GM18907 (cell line): Measurements from ENCODE around the gene RFTN1.

Source experiments
- ATAC-seq: cut with Tn5 transposase; IDR thresholded peaks from one replicate; pipeline ENCODE4 v1.9.1; 2021; ENCODE audit warnings: mild to moderate bottlenecking, moderate library complexity; ENCODE audit not compliant: unreplicated experiment

RFTN1 gene

DNA sequence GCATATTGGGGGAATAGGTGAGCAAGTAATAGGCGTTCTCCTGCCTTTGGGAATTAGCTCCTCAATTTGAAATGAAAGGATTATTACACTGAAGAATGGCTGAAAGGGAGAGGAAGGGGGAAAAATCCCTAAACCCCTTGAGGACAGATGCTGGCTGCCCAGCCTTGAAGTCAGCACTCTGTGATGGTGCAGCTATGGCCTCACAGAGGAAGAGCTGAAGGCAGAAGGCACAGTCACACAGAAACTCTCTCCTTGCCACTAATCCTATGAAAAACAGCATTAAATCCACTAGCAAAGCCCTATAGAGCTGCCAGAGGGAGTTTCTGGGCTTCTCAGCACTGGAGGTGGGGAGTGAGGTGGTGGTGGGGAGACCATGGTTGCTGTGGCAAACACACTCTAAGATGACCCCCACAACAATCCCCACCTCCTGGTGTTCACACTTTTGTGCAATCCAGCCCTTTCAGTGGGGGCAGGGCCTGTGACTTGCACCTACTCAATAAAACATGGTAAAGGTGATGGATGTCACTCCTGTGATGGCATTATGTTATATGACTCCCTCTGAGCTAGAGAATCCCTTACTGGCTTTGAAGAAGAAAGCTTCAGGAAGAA is 101.2 kb downstream of the RFTN1 start:
- no peak for ATAC-seq

- ATAC-seq, result no peak
Observed at GRCh38 chr3:16411441-16411840, 102.1 kb downstream of the RFTN1 start.

- ATAC-seq, result no peak
Observed at GRCh38 chr3:16410659-16411058, 102.8 kb downstream of the RFTN1 start.

- no peak for ATAC-seq
Observed at GRCh38 chr3:16409032-16409431, 104.5 kb downstream of the RFTN1 start.

GRCh38 chr3:16407366-16407765 is 106.1 kb downstream of the RFTN1 start:
- no peak for ATAC-seq

- no peak for ATAC-seq
Observed at GRCh38 chr3:16406579-16406978, 106.9 kb downstream of the RFTN1 start.

DNA sequence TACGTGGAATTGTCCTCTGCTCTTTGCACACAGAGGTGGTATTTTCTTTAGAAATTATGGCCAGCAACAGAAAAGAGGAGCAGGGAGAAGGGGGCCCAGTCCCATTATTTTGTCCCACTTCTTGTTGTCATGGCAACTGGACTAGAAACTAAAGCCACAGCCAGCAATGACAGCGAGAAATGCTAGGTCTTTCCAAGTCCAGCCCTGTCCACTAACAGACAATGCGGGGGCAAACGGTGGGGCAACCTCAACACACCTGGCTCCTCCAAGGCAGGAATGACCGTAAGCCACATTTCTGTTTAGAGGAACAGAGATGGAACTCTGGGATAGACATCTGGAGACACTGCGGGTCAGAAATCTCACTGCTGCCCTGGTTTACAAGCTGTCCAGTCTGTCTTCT is 107.3 kb downstream of the RFTN1 start:
- no peak for ATAC-seq

DNA sequence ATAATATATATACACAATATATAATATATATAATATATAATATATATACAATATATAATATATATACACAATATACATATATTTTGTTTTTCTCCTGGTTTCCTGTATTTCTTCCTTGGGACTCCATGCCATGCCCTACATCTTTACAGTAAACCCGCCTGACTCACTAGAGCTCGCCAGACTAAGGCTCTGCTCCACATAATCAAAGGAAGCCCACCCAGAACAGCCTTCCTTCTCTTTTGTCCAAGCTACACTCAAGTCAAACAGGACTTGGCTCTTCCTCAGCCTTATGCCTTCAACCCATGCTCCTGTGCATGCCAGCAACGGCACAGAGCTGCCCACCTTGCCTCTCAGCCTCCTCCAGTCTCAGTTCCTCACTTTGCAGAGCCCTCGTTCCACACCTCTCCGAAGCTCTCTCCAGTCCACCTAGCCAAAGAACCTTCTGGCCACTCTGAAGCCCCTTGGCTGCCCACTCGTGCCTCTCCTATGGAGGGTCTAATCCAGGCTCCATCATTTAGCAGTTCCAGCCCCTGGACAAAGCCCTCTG is 109.1 kb downstream of the RFTN1 start:
- no peak for ATAC-seq

DNA sequence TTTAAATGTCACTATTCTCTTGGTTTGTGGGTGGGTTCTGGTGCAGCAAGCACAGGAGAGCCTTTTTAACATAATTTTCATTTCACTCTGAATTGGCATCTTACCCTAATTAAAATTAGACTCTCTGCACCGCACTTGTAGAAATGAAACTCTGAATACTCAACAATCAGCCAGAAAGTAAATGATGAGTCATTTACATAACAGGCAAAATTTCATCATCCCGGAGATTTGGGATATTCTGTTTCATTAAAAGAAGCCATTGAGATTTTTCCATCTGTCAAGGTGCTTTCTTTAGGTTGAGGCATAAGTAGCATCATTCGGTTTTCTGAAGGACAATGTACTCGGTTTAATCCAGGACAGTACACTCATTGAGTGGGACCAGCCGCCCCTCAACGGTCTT is 111.0 kb downstream of the RFTN1 start:
- no peak for ATAC-seq

DNA sequence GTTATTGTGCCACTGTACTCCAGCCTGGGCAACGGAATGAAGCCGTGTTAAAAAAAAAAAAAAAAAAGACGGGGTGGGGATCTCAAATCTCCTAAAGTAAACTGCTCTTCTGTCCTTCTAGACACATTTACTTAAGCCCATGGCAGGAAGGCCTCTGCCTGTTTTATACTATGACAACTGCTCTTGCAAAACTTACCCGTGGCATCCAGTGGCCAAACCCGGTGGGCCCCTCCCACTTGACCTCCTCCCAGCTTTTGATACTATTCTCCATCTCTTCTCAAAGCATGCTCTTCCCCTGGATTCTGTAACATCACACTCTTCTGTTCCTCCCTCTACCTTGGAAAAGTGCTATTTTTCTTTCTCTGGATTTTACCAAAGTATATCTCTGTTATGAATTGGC is 112.2 kb downstream of the RFTN1 start:
- no peak for ATAC-seq

GRCh38 chr3:16400106-16400931 is 113.2 kb downstream of the RFTN1 start:
- no peak for ATAC-seq

DNA sequence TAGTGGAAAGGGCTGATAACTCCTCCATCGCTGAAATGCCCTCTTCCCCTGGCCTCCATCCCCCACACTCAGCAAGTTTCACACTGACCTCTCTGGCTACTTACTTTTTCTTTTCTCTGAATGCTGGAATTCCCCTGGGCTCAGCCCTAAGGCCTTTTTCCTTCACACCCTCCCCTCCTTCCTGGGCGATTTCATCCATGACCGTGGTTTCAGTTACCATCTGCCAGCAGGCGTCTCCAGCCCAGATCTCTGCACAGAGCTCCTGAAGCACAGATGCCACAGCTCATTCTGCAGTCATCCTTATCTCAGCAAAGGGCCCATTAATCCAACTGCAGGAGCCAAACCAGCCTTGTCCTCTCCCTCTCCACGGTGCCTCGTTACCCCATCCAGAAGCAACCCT is 114.0 kb downstream of the RFTN1 start:
- no peak for ATAC-seq

- ATAC-seq, result no peak
Observed at GRCh38 chr3:16398648-16399047, 114.9 kb downstream of the RFTN1 start.

DNA sequence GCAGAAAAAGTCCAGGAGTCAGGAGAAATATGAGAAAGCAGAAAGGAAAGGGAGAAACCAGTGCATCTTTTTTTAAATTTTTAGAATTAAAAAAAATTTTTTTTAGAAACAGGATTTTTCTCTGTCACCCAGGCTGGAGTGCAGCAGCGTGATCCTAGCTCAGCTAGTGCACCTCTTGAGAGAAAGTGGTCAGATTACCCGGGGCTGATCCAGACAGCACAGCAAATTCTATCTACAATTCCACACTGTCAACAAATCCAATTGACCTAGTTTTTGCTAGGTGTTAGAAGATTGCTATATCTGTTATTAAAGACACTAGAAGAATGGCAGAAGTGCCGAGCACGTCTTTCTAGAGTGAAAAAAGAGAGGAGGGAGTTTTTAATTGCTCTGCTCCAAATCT is 117.3 kb downstream of the RFTN1 start:
- no peak for ATAC-seq

GRCh38 chr3:16395212-16395611 is 118.3 kb downstream of the RFTN1 start:
- no peak for ATAC-seq

DNA sequence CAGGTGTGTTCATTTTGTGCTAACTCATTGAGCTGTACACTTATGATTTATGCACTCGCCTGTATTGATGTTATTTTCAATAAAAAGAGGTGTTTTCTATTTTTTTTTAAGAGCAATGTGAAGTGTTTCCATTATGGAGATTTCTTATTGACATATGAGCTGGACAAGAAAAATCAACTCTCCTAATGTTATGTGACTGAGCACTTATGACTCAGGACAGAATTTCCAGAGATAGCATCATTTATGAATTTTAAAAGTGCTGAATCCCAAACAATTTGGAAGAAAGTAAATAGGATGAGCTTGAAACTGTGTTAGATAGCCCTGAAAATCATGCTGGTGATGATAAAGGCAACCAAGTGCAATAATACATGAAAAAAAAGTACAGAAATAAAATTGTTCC is 118.9 kb downstream of the RFTN1 start:
- no peak for ATAC-seq

DNA sequence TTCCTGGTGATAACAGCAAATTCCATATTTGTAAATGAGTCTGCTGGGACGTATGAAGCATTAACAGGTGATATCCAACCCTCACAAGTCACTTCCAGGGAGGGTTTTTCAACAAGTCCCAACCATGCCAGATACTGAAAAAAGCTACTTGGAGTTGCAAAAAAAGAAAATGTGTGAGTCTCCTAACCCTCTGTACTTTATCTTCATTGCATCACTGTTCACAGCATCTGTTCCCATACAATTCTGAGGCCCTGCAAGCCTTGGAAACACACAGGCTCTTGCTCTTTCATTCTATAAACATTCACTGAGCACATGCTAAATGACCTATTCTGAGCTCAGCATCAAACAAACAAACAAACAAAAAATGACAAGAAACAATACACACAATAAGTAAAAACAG is 120.8 kb downstream of the RFTN1 start:
- ATAC-seq, result no peak

DNA sequence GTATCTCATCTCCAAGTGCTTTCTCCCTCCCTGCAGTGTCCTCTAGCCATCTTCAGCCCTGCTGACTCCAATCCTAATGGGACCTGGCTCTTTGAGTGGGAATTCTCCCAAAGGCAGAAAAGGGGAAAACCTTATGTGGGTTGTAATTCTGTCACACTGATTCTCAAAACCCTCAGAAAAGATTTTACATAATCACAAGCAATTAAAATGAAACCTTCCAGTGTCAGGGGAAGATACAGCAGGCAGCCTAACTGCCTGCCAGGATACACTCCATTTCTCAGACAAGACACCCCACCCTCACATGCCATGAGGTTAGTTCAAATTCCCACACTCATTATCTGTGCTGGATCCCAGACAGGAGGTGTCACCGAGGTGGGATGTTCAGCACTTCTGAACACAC is 121.4 kb downstream of the RFTN1 start:
- no peak for ATAC-seq

DNA sequence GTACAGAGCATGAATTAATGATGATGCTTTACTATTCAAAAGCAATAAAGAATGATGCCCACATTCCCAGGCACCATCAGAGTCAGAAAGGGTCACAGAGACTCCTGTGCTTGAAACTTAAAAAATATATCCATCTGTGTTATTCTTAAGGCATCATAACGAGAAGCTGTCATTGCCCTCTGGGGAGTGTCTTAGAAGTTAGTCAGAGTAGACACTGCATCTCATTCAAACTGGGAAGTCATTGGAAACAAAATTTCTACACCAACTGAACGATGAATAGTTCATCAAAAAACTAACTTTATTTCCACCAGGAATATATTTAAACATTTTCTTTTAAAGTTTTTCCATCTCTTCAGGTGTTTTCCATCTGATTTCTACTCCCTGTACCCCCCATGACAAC is 122.9 kb downstream of the RFTN1 start:
- no peak for ATAC-seq

DNA sequence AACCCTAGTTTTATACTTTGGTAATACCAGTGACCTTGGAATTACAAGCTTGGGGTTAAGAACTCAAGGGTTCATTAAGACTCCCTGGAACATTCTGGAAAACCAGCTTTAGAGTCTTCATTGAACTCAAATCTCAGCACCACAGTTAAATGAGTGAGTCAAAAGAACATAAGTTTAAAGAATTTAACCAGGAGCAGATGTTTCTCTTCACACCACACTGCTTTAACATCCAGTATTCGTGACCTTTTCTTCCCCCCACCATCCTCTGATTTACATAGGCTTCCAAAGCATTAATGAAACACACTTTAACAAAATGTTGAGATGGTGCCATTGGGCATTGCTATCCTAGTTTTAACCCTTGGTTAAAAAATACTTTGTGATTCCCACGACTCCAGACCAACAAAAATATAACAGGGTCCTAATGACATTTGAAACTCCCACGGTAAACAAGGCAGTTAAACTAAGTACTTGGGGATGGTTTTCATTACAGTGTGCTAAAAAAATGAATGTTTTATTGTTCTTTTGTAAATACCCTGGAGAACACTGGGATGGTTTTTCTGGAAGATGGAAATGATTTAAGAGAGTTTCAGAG is 124.6 kb downstream of the RFTN1 start:
- ATAC-seq, result no peak

DNA sequence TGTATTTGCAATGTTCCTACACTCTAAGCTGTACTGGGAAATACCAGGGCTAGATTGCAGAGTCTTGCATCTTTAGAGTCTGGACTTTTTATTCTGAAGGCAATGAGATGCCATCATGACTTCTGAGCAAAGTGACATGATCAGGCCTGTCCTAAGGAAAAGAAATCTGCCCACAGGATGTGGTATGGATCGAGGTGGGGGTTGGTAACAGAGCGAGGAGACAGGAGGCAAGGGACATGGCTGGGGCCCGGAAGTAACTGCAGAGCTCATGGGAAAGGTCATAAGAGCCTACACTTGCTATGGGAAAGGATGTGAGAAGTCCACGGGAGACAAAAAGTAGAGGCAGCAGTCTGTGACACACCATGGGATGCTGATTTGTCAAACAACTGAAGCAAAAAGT is 126.9 kb downstream of the RFTN1 start:
- no peak for ATAC-seq

- ATAC-seq, result no peak
Observed at GRCh38 chr3:16385151-16385550, 128.3 kb downstream of the RFTN1 start.
